Astrocyte (in vitro differentiated cells and primary cell): ENCODE results near the gene SSUH2.

Experiments used
- EZH2 ChIP-seq: IDR thresholded peaks from 2 replicates; pipeline ENCODE4 v1.6.1; 2012; ENCODE audit warnings: mild to moderate bottlenecking, low read length, inconsistent platforms; ENCODE audit not compliant: insufficient read depth
- TF ChIP-seq, protein P1 (sequence below): IDR thresholded peaks from 2 replicates; pipeline ENCODE4 v1.5.1; 2011; ENCODE audit warnings: low read depth, mild to moderate bottlenecking, inconsistent platforms, low read length, moderate library complexity; ENCODE audit not compliant: insufficient read depth

DNA sequence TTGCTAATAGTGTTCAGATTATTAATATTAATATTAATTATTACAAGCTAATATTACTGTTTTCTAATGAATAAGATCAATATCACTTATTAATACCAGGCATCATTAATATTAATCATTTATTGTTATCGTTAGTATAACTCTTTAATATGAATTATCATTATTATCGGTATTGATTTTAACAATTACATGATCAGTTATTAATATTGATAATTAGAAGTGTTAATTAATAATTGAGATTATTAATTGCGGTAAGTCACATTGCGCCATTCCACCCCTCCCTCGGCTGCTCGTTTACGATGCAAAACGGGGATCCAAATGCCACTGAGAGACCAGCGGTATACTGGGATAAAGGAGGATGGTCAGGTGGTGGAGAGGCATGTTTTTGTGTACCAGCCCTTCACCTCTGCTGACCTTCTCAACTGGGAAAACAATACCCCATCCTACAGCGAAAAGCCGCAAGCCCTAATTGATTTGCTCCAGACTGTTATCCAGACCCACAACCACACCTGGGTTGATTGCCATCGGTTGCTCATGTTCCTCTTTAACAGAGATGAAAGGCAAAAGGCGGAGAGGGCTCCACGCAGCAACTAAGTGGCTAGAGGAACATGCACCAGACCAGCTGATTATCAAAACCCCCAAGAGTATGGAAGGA, 28.6 kb upstream of the SSUH2 start:
- TF ChIP-seq EZH2, result no peak
- TF ChIP-seq, protein P1, sequence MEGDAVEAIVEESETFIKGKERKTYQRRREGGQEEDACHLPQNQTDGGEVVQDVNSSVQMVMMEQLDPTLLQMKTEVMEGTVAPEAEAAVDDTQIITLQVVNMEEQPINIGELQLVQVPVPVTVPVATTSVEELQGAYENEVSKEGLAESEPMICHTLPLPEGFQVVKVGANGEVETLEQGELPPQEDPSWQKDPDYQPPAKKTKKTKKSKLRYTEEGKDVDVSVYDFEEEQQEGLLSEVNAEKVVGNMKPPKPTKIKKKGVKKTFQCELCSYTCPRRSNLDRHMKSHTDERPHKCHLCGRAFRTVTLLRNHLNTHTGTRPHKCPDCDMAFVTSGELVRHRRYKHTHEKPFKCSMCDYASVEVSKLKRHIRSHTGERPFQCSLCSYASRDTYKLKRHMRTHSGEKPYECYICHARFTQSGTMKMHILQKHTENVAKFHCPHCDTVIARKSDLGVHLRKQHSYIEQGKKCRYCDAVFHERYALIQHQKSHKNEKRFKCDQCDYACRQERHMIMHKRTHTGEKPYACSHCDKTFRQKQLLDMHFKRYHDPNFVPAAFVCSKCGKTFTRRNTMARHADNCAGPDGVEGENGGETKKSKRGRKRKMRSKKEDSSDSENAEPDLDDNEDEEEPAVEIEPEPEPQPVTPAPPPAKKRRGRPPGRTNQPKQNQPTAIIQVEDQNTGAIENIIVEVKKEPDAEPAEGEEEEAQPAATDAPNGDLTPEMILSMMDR, result no peak
